HT-29 (cell line): ENCODE measurements around the gene KRT23. TPM values are rescaled to one million over a fixed set of nuclear protein-coding genes. Genes with fewer than 3 reads are reported as not detected.

ENCODE experiments used
- total RNA-seq: library from RNA; depleted of rRNA; stranded (reverse); fragments of >200 nt; shearing (Covaris generic); gene quantifications from 2 replicates; pipeline ENCODE4 v1.2.3, GENCODE V29; 2014; rRNA removed

Gene KRT23
- total RNA-seq, 1 experiment from 2014 or later: 3.3 TPM

Other genes with a start within 250 kb of the KRT23 start
- not detected in 2 replicates for gene KRT24, start 233.9 kb downstream of the KRT23 start, total RNA-seq
- not detected in 2 replicates for gene KRT25, start 182.3 kb downstream of the KRT23 start, total RNA-seq
- gene KRT26, start 165.4 kb downstream of the KRT23 start, total RNA-seq: not detected in 2 replicates
- gene KRT27, start 155.1 kb downstream of the KRT23 start, total RNA-seq: not detected in 2 replicates
- gene KRT28, start 137.7 kb downstream of the KRT23 start, total RNA-seq: not detected in 2 replicates
- gene KRT10, start 115.0 kb downstream of the KRT23 start, total RNA-seq: 14.7 and 17.7 TPM in 2 replicates
- gene KRT12, start 70.4 kb downstream of the KRT23 start, total RNA-seq: 0.33 and 0.39 TPM in 2 replicates
- 189 and 203 TPM in 2 replicates for gene KRT20, start 52.4 kb downstream of the KRT23 start, total RNA-seq
- not detected in 2 replicates for gene KRT39, start 29.3 kb upstream of the KRT23 start, total RNA-seq
- gene KRT40, start 46.7 kb upstream of the KRT23 start, total RNA-seq: 2.4 and 2.7 TPM in 2 replicates
- gene KRTAP3-3, start 56.5 kb upstream of the KRT23 start, total RNA-seq: not detected in 2 replicates
- gene KRTAP3-2, start 62.3 kb upstream of the KRT23 start, total RNA-seq: not detected in 2 replicates
- gene KRTAP3-1, start 71.5 kb upstream of the KRT23 start, total RNA-seq: not detected in 2 replicates
- not detected in 2 replicates for gene KRTAP1-5, start 89.6 kb upstream of the KRT23 start, total RNA-seq
- gene KRTAP1-4, start 92.5 kb upstream of the KRT23 start, total RNA-seq: not detected in 2 replicates
- not detected in 2 replicates for gene KRTAP1-3, start 97.2 kb upstream of the KRT23 start, total RNA-seq
- 0.42 and 0.64 TPM in 2 replicates for gene KRTAP1-1, start 103.8 kb upstream of the KRT23 start, total RNA-seq
- gene KRTAP2-1, start 109.7 kb upstream of the KRT23 start, total RNA-seq: not detected in 2 replicates
- gene KRTAP2-2, start 117.6 kb upstream of the KRT23 start, total RNA-seq: not detected in 2 replicates
- not detected in 2 replicates for gene KRTAP2-3, start 122.5 kb upstream of the KRT23 start, total RNA-seq
- gene KRTAP2-4, start 128.2 kb upstream of the KRT23 start, total RNA-seq: not detected in 2 replicates
- not detected in 2 replicates for gene KRTAP4-7, start 146.5 kb upstream of the KRT23 start, total RNA-seq
- not detected in 2 replicates for gene KRTAP4-8, start 160.5 kb upstream of the KRT23 start, total RNA-seq
- not detected in 2 replicates for gene KRTAP4-16, start 164.6 kb upstream of the KRT23 start, total RNA-seq
- not detected in 2 replicates for gene KRTAP4-9, start 167.7 kb upstream of the KRT23 start, total RNA-seq
- gene KRTAP4-11, start 180.7 kb upstream of the KRT23 start, total RNA-seq: not detected in 2 replicates
- not detected in 2 replicates for gene KRTAP4-12, start 186.5 kb upstream of the KRT23 start, total RNA-seq
- not detected in 2 replicates for gene KRTAP4-6, start 202.9 kb upstream of the KRT23 start, total RNA-seq
- gene KRTAP4-5, start 212.2 kb upstream of the KRT23 start, total RNA-seq: not detected in 2 replicates
- not detected in 2 replicates for gene KRTAP4-4, start 223.1 kb upstream of the KRT23 start, total RNA-seq
- not detected in 2 replicates for gene KRTAP4-3, start 230.6 kb upstream of the KRT23 start, total RNA-seq
- gene KRTAP4-2, start 240.6 kb upstream of the KRT23 start, total RNA-seq: not detected in 2 replicates
- not detected in 2 replicates for gene KRTAP4-1, start 247.3 kb upstream of the KRT23 start, total RNA-seq